Measurements from ENCODE around the gene INCA1. TPM values are rescaled to one million over a fixed set of nuclear protein-coding genes. Genes with fewer than 3 reads are reported as not detected.

INCA1 gene
- total and polyA plus RNA-seq, 2 of the 13 experiments (the other 11 are each of a cell fraction or from before 2014, with no cell fraction given), result 0.93 to 2.6 TPM

- TF ChIP-seq GABPA (IDR thresholded peaks at IDR 0.05; ENCODE audit: low read depth, low read length) (peak; percentile 75), GABPA (CRISPR knock-in tag; IDR thresholded peaks at IDR 0.05; ENCODE audit: low read depth) (0 out of 2 replicates have a peak, but pooled peaks have one; percentile 94), ZNF747 (CRISPR knock-in tag; IDR thresholded peaks at IDR 0.05; ENCODE audit: borderline replicate concordance) (0 out of 2 replicates have a peak, but pooled peaks have one; percentile 38), SP2 (CRISPR knock-in tag; IDR thresholded peaks at IDR 0.05) (peak; percentile 82; the same call in 1 of the 2 replicates), ZNF574 (CRISPR knock-in tag; IDR thresholded peaks at IDR 0.05) (peak; percentile 28; the same call in 1 of the 2 replicates), ZSCAN29 (CRISPR knock-in tag; conservative IDR thresholded peaks at IDR 0.05) (0 out of 2 replicates have a peak, but pooled peaks have one; percentile 23), ZNF543 (CRISPR knock-in tag; IDR thresholded peaks at IDR 0.05) (0 out of 2 replicates have a peak, but pooled peaks have one; percentile 19), ZBTB7A (CRISPR knock-in tag; IDR thresholded peaks at IDR 0.05) (0 out of 2 replicates have a peak, but pooled peaks have one; percentile 39), KDM5A (IDR thresholded peaks at IDR 0.05; ENCODE audit: borderline replicate concordance, low read length) (peak; percentile 84), ZNF550 (CRISPR knock-in tag; IDR thresholded peaks at IDR 0.05; ENCODE audit: borderline replicate concordance) (0 out of 2 replicates have a peak, but pooled peaks have one; percentile 26), TOPORS (CRISPR knock-in tag; IDR thresholded peaks at IDR 0.05) (0 out of 2 replicates have a peak, but pooled peaks have one; percentile 10), ELF3 (CRISPR knock-in tag; IDR thresholded peaks at IDR 0.05) (0 out of 2 replicates have a peak, but pooled peaks have one; percentile 5), ZNF530 (CRISPR knock-in tag; IDR thresholded peaks at IDR 0.05; ENCODE audit: low read depth) (0 out of 2 replicates have a peak, but pooled peaks have one; percentile 8), PHF8 (CRISPR knock-in tag; IDR thresholded peaks at IDR 0.05) (0 out of 2 replicates have a peak, but pooled peaks have one; percentile 13), UBTF (CRISPR knock-in tag; IDR thresholded peaks at IDR 0.05) (0 out of 2 replicates have a peak, but pooled peaks have one; percentile 25), GATAD1 (CRISPR knock-in tag; IDR thresholded peaks at IDR 0.05) (peak; percentile 79; the same call in 1 of the 2 replicates), SAP130 (CRISPR knock-in tag; IDR thresholded peaks at IDR 0.05; ENCODE audit: low read depth) (peak; percentile 27), HNF1B (CRISPR knock-in tag; IDR thresholded peaks at IDR 0.05) (peak; percentile 32; the same call in 1 of the 2 replicates), PITX1 (CRISPR knock-in tag; IDR thresholded peaks at IDR 0.05) (no peak), POLR2A (IDR thresholded peaks at IDR 0.05; ENCODE audit: insufficient read depth in 1 of 2, low read depth in 2 of 2, low read length in 2 of 2) (peak in 1 of 2 experiments; percentile 46; a peak in 1 of 4 replicates), ZNF598 (CRISPR knock-in tag; IDR thresholded peaks at IDR 0.05; ENCODE audit: borderline replicate concordance) (peak; percentile 48; the same call in 1 of the 2 replicates)
- TF ChIP-seq, protein P1, sequence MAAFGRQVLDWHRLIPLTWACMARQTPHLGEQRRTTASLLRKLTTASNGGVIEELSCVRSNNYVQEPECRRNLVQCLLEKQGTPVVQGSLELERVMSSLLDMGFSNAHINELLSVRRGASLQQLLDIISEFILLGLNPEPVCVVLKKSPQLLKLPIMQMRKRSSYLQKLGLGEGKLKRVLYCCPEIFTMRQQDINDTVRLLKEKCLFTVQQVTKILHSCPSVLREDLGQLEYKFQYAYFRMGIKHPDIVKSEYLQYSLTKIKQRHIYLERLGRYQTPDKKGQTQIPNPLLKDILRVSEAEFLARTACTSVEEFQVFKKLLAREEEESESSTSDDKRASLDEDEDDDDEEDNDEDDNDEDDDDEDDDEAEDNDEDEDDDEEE (CRISPR knock-in tag; IDR thresholded peaks at IDR 0.05), result 0 out of 2 replicates have a peak, but pooled peaks have one; percentile 48
These were observed 56.6 kb downstream of the INCA1 start (continued) for GRCh38 chr17:4940555-4941318.

Data from HepG2 (cell line).